GM21515 (cell line): Measurements from ENCODE around the gene OR10R2.
"Not testable (repeated sequence)": the region's sequence is repeated elsewhere in the genome, so short reads cannot be mapped to it uniquely, and the experiment has no call there.

Experiments
- ATAC-seq: cut with Tn5 transposase; IDR thresholded peaks from one replicate; pipeline ENCODE4 v1.9.1; 2021; ENCODE audit not compliant: unreplicated experiment

The OR10R2 gene

GRCh38 chr1:158471920-158472319 is at the start of gene OR10R2:
TSS of gene OR10R2 (plus strand) at chr1:158472220. CDS start at chr1:158472326, 106 bp downstream.
- no peak for ATAC-seq

GRCh38 chr1:158425027-158425426 is 47.0 kb upstream of the OR10R2 start:
- no peak for ATAC-seq

- no peak for ATAC-seq
These were observed 45.9 kb upstream of the OR10R2 start, which contains the start of gene OR10K2 for GRCh38 chr1:158426137-158426536. TSS of gene OR10K2 (minus strand) at chr1:158426237. CDS start at chr1:158420866, 5,371 bp downstream.

- not testable (repeated sequence) for ATAC-seq
These were observed 41.9 kb upstream of the OR10R2 start for GRCh38 chr1:158430163-158430562.

GRCh38 chr1:158434741-158435140 is 37.3 kb upstream of the OR10R2 start:
- no peak for ATAC-seq

GRCh38 chr1:158445376-158445775 is 26.6 kb upstream of the OR10R2 start:
- no peak for ATAC-seq

- no peak for ATAC-seq
These were observed 17.5 kb upstream of the OR10R2 start for GRCh38 chr1:158454537-158454936.

- no peak for ATAC-seq
These were observed 14.8 kb upstream of the OR10R2 start for GRCh38 chr1:158457246-158457645.

- ATAC-seq, result no peak
These were observed 13.8 kb upstream of the OR10R2 start for GRCh38 chr1:158458263-158458662.

- ATAC-seq, result no peak
These were observed 10.5 kb upstream of the OR10R2 start, which contains the start of gene OR10K1 for GRCh38 chr1:158461534-158461933. TSS of gene OR10K1 (plus strand) at chr1:158461834. CDS start at chr1:158465562, 3,728 bp downstream.

GRCh38 chr1:158485455-158485854 is 13.4 kb downstream of the OR10R2 start:
- no peak for ATAC-seq

- no peak for ATAC-seq
These were observed 19.3 kb downstream of the OR10R2 start for GRCh38 chr1:158491316-158491715.

GRCh38 chr1:158493054-158493453 is 21.0 kb downstream of the OR10R2 start:
- no peak for ATAC-seq

- ATAC-seq, result no peak
These were observed 22.8 kb downstream of the OR10R2 start for GRCh38 chr1:158494796-158495195.

GRCh38 chr1:158496374-158496773 is 24.4 kb downstream of the OR10R2 start:
- ATAC-seq, result no peak

GRCh38 chr1:158506369-158506987 is 34.5 kb downstream of the OR10R2 start:
- no peak for ATAC-seq

- ATAC-seq, result no peak
These were observed 35.5 kb downstream of the OR10R2 start for GRCh38 chr1:158507511-158507910.

GRCh38 chr1:158509471-158510156 is 37.6 kb downstream of the OR10R2 start:
- no peak for ATAC-seq

GRCh38 chr1:158516966-158517365 is 44.9 kb downstream of the OR10R2 start:
- ATAC-seq, result no peak

- ATAC-seq, result no peak
These were observed 48.0 kb downstream of the OR10R2 start for GRCh38 chr1:158520021-158520420.

GRCh38 chr1:158520955-158521665 is 49.1 kb downstream of the OR10R2 start:
- no peak for ATAC-seq

- no peak for ATAC-seq
These were observed 49.6 kb downstream of the OR10R2 start for GRCh38 chr1:158521666-158522058.
